ENCODE results near the gene RPS6KA1.

The RPS6KA1 gene

GRCh38 chr1:26542771-26543451 is 13.3 kb downstream of the RPS6KA1 start:
- TF ChIP-seq FOXP2 (optimal IDR thresholded peaks at IDR 0.05; ENCODE audit: borderline replicate concordance, extremely low read depth, extremely low read length, insufficient read depth): no peak
- TF ChIP-seq SIN3A (IDR thresholded peaks at IDR 0.05; ENCODE audit: borderline replicate concordance, insufficient read depth, low read length): no peak
- no peak for TF ChIP-seq POLR2AphosphoS5 (IDR thresholded peaks at IDR 0.05; ENCODE audit: low read depth, low read length)

- TF ChIP-seq POLR2AphosphoS5 (IDR thresholded peaks at IDR 0.05; ENCODE audit: low read depth, low read length): no peak
- TF ChIP-seq SIN3A (IDR thresholded peaks at IDR 0.05; ENCODE audit: borderline replicate concordance, insufficient read depth, low read length): no peak
- TF ChIP-seq REST (IDR thresholded peaks at IDR 0.05; ENCODE audit: insufficient read depth in 1 of 2, low read depth in 2 of 2, low read length in 2 of 2): no peak
- TF ChIP-seq TAF1 (IDR thresholded peaks at IDR 0.05; ENCODE audit: borderline replicate concordance, insufficient read depth, low read length): no peak
- TF ChIP-seq FOXP2 (optimal IDR thresholded peaks at IDR 0.05; ENCODE audit: borderline replicate concordance, extremely low read depth, extremely low read length, insufficient read depth): no peak
Measured at GRCh38 chr1:26543462-26543861, 13.9 kb downstream of the RPS6KA1 start.

- TF ChIP-seq FOXP2 (optimal IDR thresholded peaks at IDR 0.05; ENCODE audit: borderline replicate concordance, extremely low read depth, extremely low read length, insufficient read depth): no peak
- no peak for TF ChIP-seq POLR2AphosphoS5 (IDR thresholded peaks at IDR 0.05; ENCODE audit: low read depth, low read length)
- no peak for TF ChIP-seq SIN3A (IDR thresholded peaks at IDR 0.05; ENCODE audit: borderline replicate concordance, insufficient read depth, low read length)
- TF ChIP-seq TAF1 (IDR thresholded peaks at IDR 0.05; ENCODE audit: borderline replicate concordance, insufficient read depth, low read length): no peak
- no peak for TF ChIP-seq REST (IDR thresholded peaks at IDR 0.05; ENCODE audit: insufficient read depth in 1 of 2, low read depth in 2 of 2, low read length in 2 of 2)
Measured at GRCh38 chr1:26544126-26544525, 14.6 kb downstream of the RPS6KA1 start.

- no peak for TF ChIP-seq POLR2AphosphoS5 (IDR thresholded peaks at IDR 0.05; ENCODE audit: low read depth, low read length)
- TF ChIP-seq REST (IDR thresholded peaks at IDR 0.05; ENCODE audit: insufficient read depth in 1 of 2, low read depth in 2 of 2, low read length in 2 of 2): no peak
- TF ChIP-seq TAF1 (IDR thresholded peaks at IDR 0.05; ENCODE audit: borderline replicate concordance, insufficient read depth, low read length): no peak
- no peak for TF ChIP-seq FOXP2 (optimal IDR thresholded peaks at IDR 0.05; ENCODE audit: borderline replicate concordance, extremely low read depth, extremely low read length, insufficient read depth)
- no peak for TF ChIP-seq SIN3A (IDR thresholded peaks at IDR 0.05; ENCODE audit: borderline replicate concordance, insufficient read depth, low read length)
Measured at GRCh38 chr1:26545969-26546323, 16.4 kb downstream of the RPS6KA1 start.

GRCh38 chr1:26546375-26546774 is 16.8 kb downstream of the RPS6KA1 start:
- no peak for TF ChIP-seq FOXP2 (optimal IDR thresholded peaks at IDR 0.05; ENCODE audit: borderline replicate concordance, extremely low read depth, extremely low read length, insufficient read depth)
- TF ChIP-seq SIN3A (IDR thresholded peaks at IDR 0.05; ENCODE audit: borderline replicate concordance, insufficient read depth, low read length): no peak
- TF ChIP-seq TAF1 (IDR thresholded peaks at IDR 0.05; ENCODE audit: borderline replicate concordance, insufficient read depth, low read length): no peak
- no peak for TF ChIP-seq REST (IDR thresholded peaks at IDR 0.05; ENCODE audit: insufficient read depth in 1 of 2, low read depth in 2 of 2, low read length in 2 of 2)
- no peak for TF ChIP-seq POLR2AphosphoS5 (IDR thresholded peaks at IDR 0.05; ENCODE audit: low read depth, low read length)
